HCT116 (cell line): ENCODE data around the gene HMGCS2.

ENCODE experiments used
- CEBPB ChIP-seq: IDR thresholded peaks from 2 replicates; pipeline ENCODE4 v1.6.1; 2012; ENCODE audit warnings: low read depth
- ELF1 ChIP-seq: IDR thresholded peaks from 2 replicates; pipeline ENCODE4 v1.6.1; 2012; ENCODE audit warnings: low read depth, borderline replicate concordance
- EZH2 ChIP-seq: fragments of 200-600 bp; sonication (generic); IDR thresholded peaks from 2 replicates; pipeline ENCODE4 v1.6.1; 2017; ENCODE audit warnings: antibody characterized with exemption, mixed run types
- EZH2phosphoT487 ChIP-seq: fragments of 200-600 bp; IDR thresholded peaks from 2 replicates; pipeline ENCODE4 v1.6.1; 2018; ENCODE audit warnings: antibody characterized with exemption, borderline replicate concordance
- POLR2A ChIP-seq: IDR thresholded peaks from 2 replicates; pipeline ENCODE4 v1.7.0; 2011; ENCODE audit warnings: borderline replicate concordance; ENCODE audit not compliant: insufficient read depth, insufficient read length; ENCODE audit errors: extremely low read depth
- POLR2AphosphoS5 ChIP-seq: IDR thresholded peaks from 2 replicates; pipeline ENCODE4 v1.6.1; 2011; ENCODE audit warnings: mild to moderate bottlenecking, low read depth, low read length, moderate library complexity
- RAD21 ChIP-seq: IDR thresholded peaks from 2 replicates; pipeline ENCODE4 v1.6.1; 2012; ENCODE audit warnings: low read depth, mild to moderate bottlenecking
- SP1 ChIP-seq: IDR thresholded peaks from 2 replicates; pipeline ENCODE4 v1.6.1; 2012; ENCODE audit warnings: low read depth
- TF ChIP-seq, protein P1 (sequence below), 3 experiments: fragments of 200-600 bp in 1 of 3; sonication (generic) in 1 of 3; IDR thresholded peaks in 2 of 3; conservative IDR thresholded peaks in 1 of 3; 2 replicates each; pipeline ENCODE4 v1.5.1; 2012 to 2017; ENCODE audit warnings: low read depth in 2 of 3, low read length in 2 of 3, antibody characterized with exemption in 1 of 3, borderline replicate concordance in 1 of 3, control low read depth in 1 of 3, mild to moderate bottlenecking in 1 of 3, mixed read lengths in 1 of 3, mixed run types in 1 of 3, moderate library complexity in 1 of 3; ENCODE audit not compliant: insufficient read depth in 1 of 3
- TF ChIP-seq, protein P2 (sequence below): IDR thresholded peaks from 2 replicates; pipeline ENCODE4 v1.6.1; 2012; ENCODE audit warnings: low read depth

DNA sequence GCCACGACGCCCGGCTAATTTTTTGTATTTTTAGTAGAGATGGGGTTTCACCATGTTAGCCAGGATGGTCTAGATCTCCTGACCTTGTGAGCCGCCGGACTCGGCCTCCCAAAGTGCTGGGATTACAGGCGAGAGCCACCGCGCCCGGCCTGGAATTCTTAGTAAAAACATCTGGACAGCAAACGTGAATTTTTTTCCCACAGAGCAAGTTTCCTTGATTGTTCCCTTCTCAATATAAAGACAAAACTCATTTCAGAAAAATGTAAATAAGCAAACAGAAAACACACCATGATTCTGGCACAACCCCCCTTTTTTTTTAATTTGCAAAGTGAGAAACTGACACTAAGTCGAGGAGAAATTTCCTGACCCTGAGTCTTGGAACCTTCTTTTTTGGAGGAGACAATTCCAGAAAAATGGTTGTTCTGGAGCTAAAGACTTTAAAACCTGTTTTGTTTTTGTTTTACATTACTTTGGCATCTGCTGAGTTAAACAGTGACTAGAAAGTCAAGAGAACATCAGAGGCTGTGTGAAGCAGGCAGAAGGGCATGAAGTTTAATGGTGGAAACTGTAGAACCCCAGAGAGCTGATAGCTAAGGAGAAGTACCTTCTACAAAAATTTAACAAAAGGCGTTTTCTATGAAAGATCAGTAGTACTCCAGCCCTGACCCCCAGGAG, 10.3 kb upstream of the HMGCS2 start:
- TF ChIP-seq EZH2 (no peak), RAD21 (no peak), SP1 (no peak), CEBPB (no peak), POLR2A (no peak), POLR2AphosphoS5 (no peak), EZH2phosphoT487 (no peak), ELF1 (no peak)
- TF ChIP-seq, protein P1, sequence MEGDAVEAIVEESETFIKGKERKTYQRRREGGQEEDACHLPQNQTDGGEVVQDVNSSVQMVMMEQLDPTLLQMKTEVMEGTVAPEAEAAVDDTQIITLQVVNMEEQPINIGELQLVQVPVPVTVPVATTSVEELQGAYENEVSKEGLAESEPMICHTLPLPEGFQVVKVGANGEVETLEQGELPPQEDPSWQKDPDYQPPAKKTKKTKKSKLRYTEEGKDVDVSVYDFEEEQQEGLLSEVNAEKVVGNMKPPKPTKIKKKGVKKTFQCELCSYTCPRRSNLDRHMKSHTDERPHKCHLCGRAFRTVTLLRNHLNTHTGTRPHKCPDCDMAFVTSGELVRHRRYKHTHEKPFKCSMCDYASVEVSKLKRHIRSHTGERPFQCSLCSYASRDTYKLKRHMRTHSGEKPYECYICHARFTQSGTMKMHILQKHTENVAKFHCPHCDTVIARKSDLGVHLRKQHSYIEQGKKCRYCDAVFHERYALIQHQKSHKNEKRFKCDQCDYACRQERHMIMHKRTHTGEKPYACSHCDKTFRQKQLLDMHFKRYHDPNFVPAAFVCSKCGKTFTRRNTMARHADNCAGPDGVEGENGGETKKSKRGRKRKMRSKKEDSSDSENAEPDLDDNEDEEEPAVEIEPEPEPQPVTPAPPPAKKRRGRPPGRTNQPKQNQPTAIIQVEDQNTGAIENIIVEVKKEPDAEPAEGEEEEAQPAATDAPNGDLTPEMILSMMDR (IDR thresholded peaks at IDR 0.05 in 2 of 3, conservative IDR thresholded peaks at IDR 0.05 in 1 of 3; ENCODE audit: borderline replicate concordance in 1 of 3, insufficient read depth in 1 of 3, low read depth in 2 of 3, low read length in 2 of 3) = no peak
- TF ChIP-seq, protein P2, sequence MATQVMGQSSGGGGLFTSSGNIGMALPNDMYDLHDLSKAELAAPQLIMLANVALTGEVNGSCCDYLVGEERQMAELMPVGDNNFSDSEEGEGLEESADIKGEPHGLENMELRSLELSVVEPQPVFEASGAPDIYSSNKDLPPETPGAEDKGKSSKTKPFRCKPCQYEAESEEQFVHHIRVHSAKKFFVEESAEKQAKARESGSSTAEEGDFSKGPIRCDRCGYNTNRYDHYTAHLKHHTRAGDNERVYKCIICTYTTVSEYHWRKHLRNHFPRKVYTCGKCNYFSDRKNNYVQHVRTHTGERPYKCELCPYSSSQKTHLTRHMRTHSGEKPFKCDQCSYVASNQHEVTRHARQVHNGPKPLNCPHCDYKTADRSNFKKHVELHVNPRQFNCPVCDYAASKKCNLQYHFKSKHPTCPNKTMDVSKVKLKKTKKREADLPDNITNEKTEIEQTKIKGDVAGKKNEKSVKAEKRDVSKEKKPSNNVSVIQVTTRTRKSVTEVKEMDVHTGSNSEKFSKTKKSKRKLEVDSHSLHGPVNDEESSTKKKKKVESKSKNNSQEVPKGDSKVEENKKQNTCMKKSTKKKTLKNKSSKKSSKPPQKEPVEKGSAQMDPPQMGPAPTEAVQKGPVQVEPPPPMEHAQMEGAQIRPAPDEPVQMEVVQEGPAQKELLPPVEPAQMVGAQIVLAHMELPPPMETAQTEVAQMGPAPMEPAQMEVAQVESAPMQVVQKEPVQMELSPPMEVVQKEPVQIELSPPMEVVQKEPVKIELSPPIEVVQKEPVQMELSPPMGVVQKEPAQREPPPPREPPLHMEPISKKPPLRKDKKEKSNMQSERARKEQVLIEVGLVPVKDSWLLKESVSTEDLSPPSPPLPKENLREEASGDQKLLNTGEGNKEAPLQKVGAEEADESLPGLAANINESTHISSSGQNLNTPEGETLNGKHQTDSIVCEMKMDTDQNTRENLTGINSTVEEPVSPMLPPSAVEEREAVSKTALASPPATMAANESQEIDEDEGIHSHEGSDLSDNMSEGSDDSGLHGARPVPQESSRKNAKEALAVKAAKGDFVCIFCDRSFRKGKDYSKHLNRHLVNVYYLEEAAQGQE = no peak
